RWPE2 (cell line): ENCODE measurements around the gene DOCK8.
A peak's percentile ranks its signal among the peaks of the same experiment; 100 is the strongest.
"Not testable (repeated sequence)": the region's sequence is repeated elsewhere in the genome, so short reads cannot be mapped to it uniquely, and the experiment has no call there.

ENCODE experiments used
- ATAC-seq: fragments of 200-7000 bp; cut with Tn5 transposase; 3 replicates; pipeline ENCODE4 v1.9.1; 2021; ENCODE audit warnings: low read depth
- DNase-seq: peaks from one replicate; pipeline ENCODE4 v3.0.0-alpha.2; 2020; ENCODE audit warnings: low spot score
- H3K27ac ChIP-seq: fragments of 450-650 bp; 2 replicates; pipeline ENCODE4 v1.5.1; 2017; ENCODE audit warnings: mild to moderate bottlenecking; ENCODE audit not compliant: poor library complexity, severe bottlenecking
- H3K27me3 ChIP-seq: fragments of 250-450 bp; sonication (Bioruptor Pico); 2 replicates; pipeline ENCODE4 v1.5.1; 2021; ENCODE audit warnings: mild to moderate bottlenecking, moderate library complexity; ENCODE audit not compliant: insufficient read depth, poor library complexity, severe bottlenecking
- H3K36me3 ChIP-seq: fragments of 250-450 bp; sonication (Bioruptor Pico); 2 replicates; pipeline ENCODE4 v1.5.1; 2020; ENCODE audit warnings: low read depth, mild to moderate bottlenecking, moderate library complexity
- H3K4me1 ChIP-seq: fragments of 250-450 bp; sonication (Bioruptor Pico); 2 replicates; pipeline ENCODE4 v1.5.1; 2021; ENCODE audit warnings: mild to moderate bottlenecking, moderate library complexity; ENCODE audit not compliant: insufficient read depth, poor library complexity, severe bottlenecking
- H3K4me3 ChIP-seq: fragments of 250-450 bp; sonication (Bioruptor Pico); 2 replicates; pipeline ENCODE4 v1.5.1; 2021; ENCODE audit warnings: mild to moderate bottlenecking, moderate library complexity; ENCODE audit not compliant: severe bottlenecking
- H3K9me3 ChIP-seq: fragments of 250-450 bp; sonication (Bioruptor Pico); 2 replicates; pipeline ENCODE4 v1.5.1; 2021; ENCODE audit warnings: mild to moderate bottlenecking, moderate library complexity; ENCODE audit not compliant: severe bottlenecking
- CTCF ChIP-seq: fragments of 450-650 bp; IDR thresholded peaks from one replicate; pipeline ENCODE4 v1.5.1; 2017; ENCODE audit warnings: mild to moderate bottlenecking, moderate library complexity; ENCODE audit not compliant: poor library complexity, severe bottlenecking

DOCK8 gene

GRCh38 chr9:214351-214647, 366 bp upstream of the DOCK8 start:
- ATAC-seq: no peak
- Histone ChIP-seq H3K27me3 (peaks cover 39% of the 10 kb centered on the region), H3K9me3 (no peaks in the 10 kb centered on the region), H3K4me3 (peak overlapping the region; percentile 36), H3K27ac (no peak overlapping the region), H3K4me1 (no peaks in the 10 kb centered on the region), H3K36me3 (no peaks in the 10 kb centered on the region)
- DNase-seq: no peak
- TF ChIP-seq CTCF: no peak

- Histone ChIP-seq H3K4me1 (no peaks in the 10 kb centered on the region), H3K27ac (no peak overlapping the region), H3K27me3 (peaks cover 39% of the 10 kb centered on the region), H3K9me3 (no peaks in the 10 kb centered on the region), H3K4me3 (no peak overlapping the region), H3K36me3 (no peaks in the 10 kb centered on the region)
- no peak for TF ChIP-seq CTCF
- no peak for DNase-seq
- ATAC-seq: no peak
These were observed 1.0 kb downstream of the DOCK8 start for GRCh38 chr9:215631-216155.

- DNase-seq: no peak
- H3K36me3 ChIP-seq: no peaks in the 10 kb centered on the region
- H3K27me3 ChIP-seq: peaks cover 39% of the 10 kb centered on the region
These were observed 2.2 kb downstream of the DOCK8 start for GRCh38 chr9:216866-217265.

GRCh38 chr9:217950-218349, 3.3 kb downstream of the DOCK8 start:
- ATAC-seq (no peak), DNase-seq (no peak)
- H3K36me3 ChIP-seq: no peaks in the 10 kb centered on the region
- H3K4me1 ChIP-seq: no peaks in the 10 kb centered on the region
- no peaks in the 10 kb centered on the region for H3K9me3 ChIP-seq
- no peak for TF ChIP-seq CTCF
- no peak overlapping the region for H3K4me3 ChIP-seq
- H3K27ac ChIP-seq: no peak overlapping the region
- peaks cover 33% of the 10 kb centered on the region for H3K27me3 ChIP-seq

More at GRCh38 chr9:216866-217265, 2.2 kb downstream of the DOCK8 start:
- TF ChIP-seq CTCF: no peak
- Histone ChIP-seq H3K4me3 (no peak overlapping the region), H3K27ac (no peak overlapping the region), H3K9me3 (no peaks in the 10 kb centered on the region), H3K4me1 (no peaks in the 10 kb centered on the region)
- no peak for ATAC-seq

- H3K4me3 ChIP-seq, H3K36me3 ChIP-seq, ATAC-seq, DNase-seq, H3K27ac ChIP-seq, H3K9me3 ChIP-seq, H3K4me1 ChIP-seq: not testable (repeated sequence)
- peaks cover 22% of the 10 kb centered on the region for H3K27me3 ChIP-seq
These were observed 4.4 kb downstream of the DOCK8 start for GRCh38 chr9:219036-219435.
